ENCODE data around the gene STK36.

DNA sequence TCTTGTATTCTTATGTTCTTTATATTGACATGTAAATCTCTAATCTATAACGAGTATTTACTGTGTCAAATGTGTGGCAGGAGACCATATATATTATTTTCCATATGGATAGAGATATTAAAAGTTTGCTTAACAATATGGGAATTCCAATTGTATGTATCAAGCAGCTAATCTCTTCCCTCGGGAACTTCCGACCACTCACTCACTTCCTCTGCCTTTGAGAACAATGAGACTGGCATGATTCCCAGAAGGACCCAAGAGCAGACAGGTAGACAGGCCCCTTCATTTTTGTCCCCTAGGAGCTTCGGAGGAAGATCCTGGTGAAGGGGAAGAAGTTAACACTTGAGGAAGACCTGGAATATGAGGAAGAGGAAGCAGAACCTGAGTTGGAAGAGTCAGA, 40.0 kb upstream of the STK36 start:
- TF ChIP-seq, protein P1, sequence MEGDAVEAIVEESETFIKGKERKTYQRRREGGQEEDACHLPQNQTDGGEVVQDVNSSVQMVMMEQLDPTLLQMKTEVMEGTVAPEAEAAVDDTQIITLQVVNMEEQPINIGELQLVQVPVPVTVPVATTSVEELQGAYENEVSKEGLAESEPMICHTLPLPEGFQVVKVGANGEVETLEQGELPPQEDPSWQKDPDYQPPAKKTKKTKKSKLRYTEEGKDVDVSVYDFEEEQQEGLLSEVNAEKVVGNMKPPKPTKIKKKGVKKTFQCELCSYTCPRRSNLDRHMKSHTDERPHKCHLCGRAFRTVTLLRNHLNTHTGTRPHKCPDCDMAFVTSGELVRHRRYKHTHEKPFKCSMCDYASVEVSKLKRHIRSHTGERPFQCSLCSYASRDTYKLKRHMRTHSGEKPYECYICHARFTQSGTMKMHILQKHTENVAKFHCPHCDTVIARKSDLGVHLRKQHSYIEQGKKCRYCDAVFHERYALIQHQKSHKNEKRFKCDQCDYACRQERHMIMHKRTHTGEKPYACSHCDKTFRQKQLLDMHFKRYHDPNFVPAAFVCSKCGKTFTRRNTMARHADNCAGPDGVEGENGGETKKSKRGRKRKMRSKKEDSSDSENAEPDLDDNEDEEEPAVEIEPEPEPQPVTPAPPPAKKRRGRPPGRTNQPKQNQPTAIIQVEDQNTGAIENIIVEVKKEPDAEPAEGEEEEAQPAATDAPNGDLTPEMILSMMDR (IDR thresholded peaks at IDR 0.05) = no peak
- no peak for TF ChIP-seq FOXS1 (CRISPR knock-in tag; IDR thresholded peaks at IDR 0.05)
- no peak for TF ChIP-seq CHD2 (IDR thresholded peaks at IDR 0.05; ENCODE audit: low read length, partially characterized antibody)
- TF ChIP-seq POLR2A (IDR thresholded peaks at IDR 0.05; ENCODE audit: low read length) = no peak
- TF ChIP-seq SMC3 (IDR thresholded peaks at IDR 0.05) = no peak
- no peak for TF ChIP-seq CBX2 (IDR thresholded peaks at IDR 0.05; ENCODE audit: borderline replicate concordance, low read depth)
